K562 (cell line): Measurements from ENCODE around the gene ATL3. TPM values are rescaled to one million over a fixed set of nuclear protein-coding genes. Genes with fewer than 3 reads are reported as not detected.

Experiments
- AFF4 ChIP-seq: sonication (generic); formaldehyde crosslinking; IDR thresholded peaks from 2 replicates; pipeline ENCODE4 v1.8.0; 2023; ENCODE audit warnings: mild to moderate bottlenecking, missing genetic modification reagents
- BMI1 ChIP-seq: fragments of 150-350 bp; IDR thresholded peaks from 2 replicates; pipeline ENCODE4 v1.6.1; 2014; ENCODE audit warnings: low read length
- GTF2A2 ChIP-seq: IDR thresholded peaks from 2 replicates; pipeline ENCODE4 v1.6.1; 2016; ENCODE audit warnings: mild to moderate bottlenecking, missing genetic modification characterization, missing compliant biosample characterization
- HNRNPUL1 ChIP-seq: fragments of 200-400 bp; formaldehyde crosslinking; IDR thresholded peaks from 2 replicates; pipeline ENCODE4 v1.6.1; 2017; ENCODE audit warnings: low read length
- MGA ChIP-seq: fragments of 450-650 bp; IDR thresholded peaks from 2 replicates; pipeline ENCODE4 v1.6.1; 2016; ENCODE audit warnings: mild to moderate bottlenecking, moderate library complexity
- NCOA6 ChIP-seq: fragments of 450-650 bp; IDR thresholded peaks from 2 replicates; pipeline ENCODE4 v1.6.1; 2017; ENCODE audit warnings: mild to moderate bottlenecking
- NKRF ChIP-seq: fragments of 450-650 bp; IDR thresholded peaks from 2 replicates; pipeline ENCODE4 v1.6.1; 2016; ENCODE audit warnings: borderline replicate concordance
- PHB2 ChIP-seq: fragments of 450-650 bp; IDR thresholded peaks from 2 replicates; pipeline ENCODE4 v1.6.1; 2017; ENCODE audit warnings: low read depth
- TFAM ChIP-seq: fragments of 250-450 bp; sonication (Bioruptor Pico); conservative IDR thresholded peaks from 2 replicates; pipeline ENCODE4 v1.5.0; 2021; ENCODE audit warnings: mild to moderate bottlenecking, moderate library complexity
- ZEB2 ChIP-seq: fragments of 450-650 bp; IDR thresholded peaks from 2 replicates; pipeline ENCODE4 v1.6.1; 2016
- polyA plus RNA-seq, 8 experiments: library from polyadenylated mRNA; depleted of rRNA in 4 of 8; stranded (reverse) in 5 of 8; unstranded in 3 of 8; fragments of >200 nt; fragmentation: Nextera tagmentation in 2 of 8; fragmentation: Illumina TruSeq in 1 of 8; extraction: Ambion mirVana in 2 of 8; extraction: Trizol in 1 of 8; gene quantifications; 2 replicates each; pipeline versions ENCODE4 v1.2.1 to v1.2.3, GENCODE V29; 2011 to 2014; ENCODE audit warnings: inconsistent platforms in 1 of 8, missing spikeins in 1 of 8
- total RNA-seq, 7 experiments: library from RNA; depleted of rRNA in 6 of 7; stranded (reverse); fragments of >200 nt in 6 of 7; fragmentation: Illumina TruSeq in 2 of 7; extraction: Trizol in 2 of 7; gene quantifications; 2 replicates each; pipeline versions ENCODE4 v1.2.1 to v1.2.3, GENCODE V29; 2011 to 2021; ENCODE audit warnings: low replicate concordance in 1 of 7

Gene ATL3
- total and polyA plus RNA-seq, 9 of the 15 experiments (the other 6 are each of a cell fraction or from before 2014, with no cell fraction given), result 18.2 to 39.8 (median 23.9) TPM

- TF ChIP-seq AFF4 (CRISPR knock-in tag) (peak; percentile 100), BMI1 (no peak), NKRF (peak; percentile 53; the same call in 1 of the 2 replicates), ZEB2 (no peak), PHB2 (no peak), NCOA6 (peak; percentile 93), MGA (peak; percentile 100), TFAM (CRISPR knock-in tag) (no peak), HNRNPUL1 (no peak), GTF2A2 (no peak)
Measured at GRCh38 chr11:63671322-63672155, at the start of gene ATL3 (continued).
